ENCODE data around the gene F7. TPM values are rescaled to one million over a fixed set of nuclear protein-coding genes. Genes with fewer than 3 reads are reported as not detected.

The F7 gene
- total RNA-seq, 2 donors from 2014 or later: 0.20 TPM; not detected in 1

DNA sequence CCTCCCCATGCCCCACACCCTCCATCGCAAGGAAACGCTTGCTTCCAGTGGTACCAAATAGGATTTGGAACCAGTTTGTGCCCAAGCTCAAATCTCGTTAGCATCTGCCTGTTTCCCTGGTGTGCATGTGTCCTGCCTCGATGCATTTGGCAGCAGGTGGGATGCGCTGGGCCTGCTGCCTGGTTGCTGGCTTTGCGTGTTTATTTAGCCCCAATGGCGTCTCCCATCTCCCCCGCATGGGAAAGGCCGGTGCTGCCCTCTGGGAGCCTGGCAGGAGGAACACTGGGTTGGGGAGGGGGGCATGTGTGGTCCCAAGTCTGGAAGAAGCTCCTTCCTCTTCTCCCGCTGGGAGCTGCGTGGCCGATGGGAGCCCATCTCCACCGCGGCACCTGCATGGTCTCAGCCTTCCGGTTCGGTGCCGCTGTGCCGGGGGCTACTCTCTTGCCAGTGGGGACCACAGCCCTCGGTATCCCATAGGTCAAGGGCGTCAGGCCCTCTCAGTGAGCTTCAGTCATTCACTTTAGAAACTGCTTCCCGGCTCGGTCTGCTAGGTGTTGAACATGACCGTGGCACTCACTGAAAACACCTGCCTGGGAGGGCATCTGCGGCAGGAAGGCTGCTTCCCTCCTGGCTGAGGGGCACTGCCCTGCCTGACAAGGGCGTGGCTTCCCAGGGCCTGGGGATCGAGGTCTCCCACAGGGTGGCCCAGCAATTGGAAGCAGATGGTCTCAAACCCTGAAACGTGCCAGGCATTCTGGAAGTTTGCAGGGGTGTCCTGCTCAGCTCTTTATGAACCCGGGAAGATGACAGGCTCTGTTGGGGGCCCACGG lies 11.8 kb upstream of the F7 start:
- H3K27me3 ChIP-seq: no peaks in the 10 kb centered on the region
- DNase-seq (ENCODE audit: low spot score): no peak
- H3K4me1 ChIP-seq: no peaks in the 10 kb centered on the region
- no peak overlapping the region for H3K4me3 ChIP-seq
- no peaks in the 10 kb centered on the region for H3K9me3 ChIP-seq
- TF ChIP-seq, protein P1, sequence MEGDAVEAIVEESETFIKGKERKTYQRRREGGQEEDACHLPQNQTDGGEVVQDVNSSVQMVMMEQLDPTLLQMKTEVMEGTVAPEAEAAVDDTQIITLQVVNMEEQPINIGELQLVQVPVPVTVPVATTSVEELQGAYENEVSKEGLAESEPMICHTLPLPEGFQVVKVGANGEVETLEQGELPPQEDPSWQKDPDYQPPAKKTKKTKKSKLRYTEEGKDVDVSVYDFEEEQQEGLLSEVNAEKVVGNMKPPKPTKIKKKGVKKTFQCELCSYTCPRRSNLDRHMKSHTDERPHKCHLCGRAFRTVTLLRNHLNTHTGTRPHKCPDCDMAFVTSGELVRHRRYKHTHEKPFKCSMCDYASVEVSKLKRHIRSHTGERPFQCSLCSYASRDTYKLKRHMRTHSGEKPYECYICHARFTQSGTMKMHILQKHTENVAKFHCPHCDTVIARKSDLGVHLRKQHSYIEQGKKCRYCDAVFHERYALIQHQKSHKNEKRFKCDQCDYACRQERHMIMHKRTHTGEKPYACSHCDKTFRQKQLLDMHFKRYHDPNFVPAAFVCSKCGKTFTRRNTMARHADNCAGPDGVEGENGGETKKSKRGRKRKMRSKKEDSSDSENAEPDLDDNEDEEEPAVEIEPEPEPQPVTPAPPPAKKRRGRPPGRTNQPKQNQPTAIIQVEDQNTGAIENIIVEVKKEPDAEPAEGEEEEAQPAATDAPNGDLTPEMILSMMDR (IDR thresholded peaks at IDR 0.05): no peak
- peaks cover 10% of the 10 kb centered on the region for H3K36me3 ChIP-seq
- H3K27ac ChIP-seq: no peak overlapping the region

DNA sequence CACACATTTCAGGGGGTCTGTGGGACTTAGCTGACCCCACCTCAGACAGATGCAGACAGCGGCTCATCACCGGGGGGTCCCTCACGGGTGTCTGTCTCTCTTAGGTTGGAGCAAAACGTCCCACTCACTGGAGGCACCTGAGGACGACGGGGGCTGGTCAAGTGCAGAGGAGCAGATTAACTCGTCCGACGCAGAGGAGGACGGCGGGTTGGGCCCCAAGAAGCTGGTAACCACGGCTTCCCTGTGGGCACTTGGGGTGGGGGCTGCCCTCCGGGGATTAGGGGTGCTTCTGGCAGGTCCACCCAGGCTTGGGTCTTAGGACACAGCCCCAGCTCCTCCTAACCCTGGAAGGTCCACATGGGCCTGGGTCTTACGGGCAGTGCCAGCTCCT lies 11.2 kb upstream of the F7 start:
- Histone ChIP-seq H3K36me3 (peaks cover 7% of the 10 kb centered on the region), H3K27ac (no peak overlapping the region)

DNA sequence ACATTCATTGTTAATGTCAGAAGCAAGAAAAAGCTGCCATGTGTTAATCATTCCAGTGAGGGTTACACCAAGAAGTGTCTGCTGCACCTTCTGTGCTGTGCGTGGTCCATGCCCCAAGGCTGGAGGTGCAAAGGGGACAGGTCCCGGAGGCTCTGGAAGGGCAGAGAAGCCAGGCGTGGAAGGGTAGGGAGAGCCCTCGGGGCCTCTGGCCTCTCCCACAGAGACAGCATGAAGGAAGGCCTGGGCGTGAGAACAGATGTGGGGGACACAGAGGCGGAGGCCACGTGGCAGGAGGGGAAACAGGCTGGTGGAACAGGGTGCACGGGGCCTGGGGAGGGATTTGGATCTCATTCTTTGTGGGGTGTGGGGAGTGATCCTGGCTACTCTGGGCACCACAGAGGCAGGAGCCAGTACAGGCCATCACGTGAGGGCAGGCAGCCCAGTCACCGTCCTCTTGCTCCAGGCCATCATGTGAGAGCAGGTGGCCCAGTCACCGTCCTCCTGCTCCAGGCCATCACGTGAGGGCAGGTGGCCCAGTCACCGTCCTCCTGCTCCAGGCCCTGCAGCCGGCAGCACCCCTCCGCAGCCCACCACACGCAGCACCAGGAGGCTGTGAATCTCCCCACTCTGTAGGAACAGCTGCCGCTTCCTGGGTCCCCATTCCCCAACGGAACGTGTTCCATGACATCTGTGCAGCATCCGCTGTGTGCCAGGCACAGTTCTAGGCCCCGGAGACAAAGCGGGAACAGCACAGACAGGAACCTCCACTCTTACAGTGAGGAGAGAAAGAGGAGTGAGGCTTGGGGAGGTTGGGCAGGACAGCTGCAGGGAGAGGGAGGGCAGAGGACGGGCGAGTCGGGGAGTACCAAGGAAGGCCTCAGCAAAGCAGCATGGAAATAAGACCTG lies 10.2 kb upstream of the F7 start:
- no peak overlapping the region for H3K4me3 ChIP-seq
- no peaks in the 10 kb centered on the region for H3K36me3 ChIP-seq
- H3K27ac ChIP-seq: no peak overlapping the region
- no peak for DNase-seq (ENCODE audit: low spot score)
- TF ChIP-seq, protein P1 (IDR thresholded peaks at IDR 0.05): no peak
- no peaks in the 10 kb centered on the region for H3K27me3 ChIP-seq
- H3K9me3 ChIP-seq: no peaks in the 10 kb centered on the region
- H3K4me1 ChIP-seq: no peaks in the 10 kb centered on the region

More for the DNA sequence above, 11.2 kb upstream of the F7 start:
- TF ChIP-seq, protein P1 (IDR thresholded peaks at IDR 0.05): no peak
- no peak for DNase-seq (ENCODE audit: low spot score)
- H3K4me3 ChIP-seq: no peak overlapping the region
- H3K27me3 ChIP-seq: no peaks in the 10 kb centered on the region
- H3K9me3 ChIP-seq: no peaks in the 10 kb centered on the region
- H3K4me1 ChIP-seq: no peaks in the 10 kb centered on the region

DNA sequence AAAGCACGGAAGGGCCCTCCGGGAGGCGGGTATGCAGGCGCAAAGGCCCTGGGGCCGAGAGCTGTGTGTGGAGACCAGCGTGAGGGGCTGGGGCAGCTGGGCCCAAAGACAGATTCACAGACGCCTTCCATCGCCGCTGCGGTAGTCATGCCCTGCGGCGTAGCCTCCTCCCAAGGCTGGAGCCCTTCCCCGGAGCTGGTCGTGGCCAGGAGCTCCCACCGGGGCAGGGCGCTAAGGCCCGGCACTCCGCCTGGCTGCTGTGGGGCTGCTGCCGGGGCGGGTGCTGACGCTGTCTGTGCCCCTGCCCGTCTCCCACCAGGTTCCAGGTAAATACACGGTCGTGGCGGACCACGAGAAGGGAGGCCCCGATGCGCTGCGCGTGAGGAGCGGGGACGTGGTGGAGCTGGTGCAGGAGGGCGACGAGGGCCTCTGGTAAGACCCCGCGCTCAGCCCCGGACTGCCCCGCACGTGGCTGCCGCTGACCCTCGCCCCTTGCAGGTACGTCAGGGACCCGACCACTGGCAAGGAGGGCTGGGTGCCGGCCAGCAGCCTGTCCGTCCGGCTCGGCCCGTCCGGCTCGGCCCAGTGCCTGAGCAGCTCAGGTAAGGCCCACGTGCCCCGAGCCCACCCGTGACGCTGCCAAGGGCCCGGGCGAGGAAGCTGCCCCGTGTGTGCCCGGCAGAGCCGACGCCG lies 9.4 kb upstream of the F7 start:
- Histone ChIP-seq H3K9me3 (no peaks in the 10 kb centered on the region), H3K27me3 (no peaks in the 10 kb centered on the region), H3K4me1 (no peaks in the 10 kb centered on the region), H3K36me3 (no peaks in the 10 kb centered on the region), H3K27ac (no peak overlapping the region), H3K4me3 (no peak overlapping the region)
- no peak for DNase-seq (ENCODE audit: low spot score)
- TF ChIP-seq, protein P1 (IDR thresholded peaks at IDR 0.05): no peak

DNA sequence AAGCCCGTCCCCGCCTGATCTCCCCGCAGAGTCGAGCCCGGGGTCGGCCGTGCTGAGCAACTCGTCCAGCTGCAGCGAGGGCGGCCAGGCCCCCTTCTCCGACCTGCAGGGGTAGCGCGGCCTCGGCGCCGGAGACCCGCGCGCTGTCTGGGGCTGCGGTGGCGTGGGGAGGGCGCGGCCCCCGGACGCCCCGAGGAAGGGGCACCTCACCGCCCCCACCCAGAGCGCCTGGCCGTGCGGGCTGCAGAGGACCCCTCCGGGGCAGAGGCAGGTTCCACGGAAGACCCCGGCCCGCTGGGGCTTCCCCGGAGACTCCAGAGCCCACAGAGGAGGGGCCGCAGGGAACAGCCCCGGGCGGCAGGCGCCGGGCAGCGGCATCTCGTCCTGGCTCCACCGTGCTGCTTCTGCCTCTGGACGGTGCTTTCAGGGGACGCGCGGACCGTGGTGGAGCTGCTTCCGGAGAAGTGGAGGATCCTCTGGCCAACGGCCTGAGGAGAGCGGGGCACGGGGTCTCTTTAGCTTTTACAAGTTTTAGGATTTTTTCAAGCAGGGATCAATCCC lies 8.8 kb upstream of the F7 start:
- H3K36me3 ChIP-seq: no peaks in the 10 kb centered on the region
- no peaks in the 10 kb centered on the region for H3K4me1 ChIP-seq
- no peak for DNase-seq (ENCODE audit: low spot score)
- no peak overlapping the region for H3K4me3 ChIP-seq
- H3K27me3 ChIP-seq: no peaks in the 10 kb centered on the region
- no peak overlapping the region for H3K27ac ChIP-seq
- no peaks in the 10 kb centered on the region for H3K9me3 ChIP-seq
- TF ChIP-seq, protein P1 (IDR thresholded peaks at IDR 0.05): no peak
